DOHH2 (cell line): Measurements from ENCODE around the gene OXGR1.
"Not testable (repeated sequence)": the region's sequence is repeated elsewhere in the genome, so short reads cannot be mapped to it uniquely, and the experiment has no call there.

Experiments used
- H3F3A ChIP-seq: fragments of 200-600 bp; sonication (generic), shearing (Covaris generic); 2 replicates; pipeline ENCODE4 v1.6.0; 2016; ENCODE audit warnings: antibody characterized with exemption, mild to moderate bottlenecking; ENCODE audit not compliant: control insufficient read depth, insufficient read depth
- H3K27ac ChIP-seq: fragments of 200-600 bp; sonication (generic); 2 replicates; pipeline ENCODE4 v1.5.1; 2014; ENCODE audit warnings: low read depth, mild to moderate bottlenecking, low read length, moderate library complexity
- H3K27me3 ChIP-seq: fragments of 200-600 bp; sonication (generic); 2 replicates; pipeline ENCODE4 v1.6.1; 2014; ENCODE audit warnings: mild to moderate bottlenecking, low read length, mixed read lengths; ENCODE audit not compliant: control insufficient read depth
- H3K36me3 ChIP-seq: fragments of 200-600 bp; sonication (generic); 2 replicates; pipeline ENCODE4 v1.6.1; 2014; ENCODE audit warnings: mild to moderate bottlenecking, low read length, moderate library complexity, mixed read lengths; ENCODE audit not compliant: control insufficient read depth
- H3K4me1 ChIP-seq: fragments of 200-600 bp; sonication (generic); 2 replicates; pipeline ENCODE4 v1.6.1; 2014; ENCODE audit warnings: mild to moderate bottlenecking, low read length, mixed read lengths; ENCODE audit not compliant: control insufficient read depth
- H3K4me2 ChIP-seq: fragments of 200-600 bp; sonication (generic); 2 replicates; pipeline ENCODE4 v1.6.0; 2014; ENCODE audit warnings: mild to moderate bottlenecking, low read length, moderate library complexity
- H3K4me3 ChIP-seq: fragments of 200-600 bp; sonication (generic); 2 replicates; pipeline ENCODE4 v1.5.1; 2014; ENCODE audit warnings: mild to moderate bottlenecking, low read length, mixed read lengths
- H3K79me2 ChIP-seq: fragments of 200-600 bp; sonication (generic); 2 replicates; pipeline ENCODE4 v1.6.1; 2014; ENCODE audit warnings: mild to moderate bottlenecking, low read length, mixed read lengths; ENCODE audit not compliant: control insufficient read depth
- H3K9me2 ChIP-seq: fragments of 200-600 bp; sonication (generic); replicated peaks from 2 replicates; pipeline ENCODE4 v1.6.1; 2014; ENCODE audit warnings: mild to moderate bottlenecking, low read length, mixed read lengths; ENCODE audit not compliant: control insufficient read depth
- H3K9me3 ChIP-seq: fragments of 200-600 bp; sonication (generic); 2 replicates; pipeline ENCODE4 v1.6.1; 2014; ENCODE audit warnings: antibody characterized with exemption, low read length, mixed read lengths; ENCODE audit not compliant: control insufficient read depth, insufficient read depth
- H4K20me1 ChIP-seq: fragments of 200-600 bp; sonication (generic); 2 replicates; pipeline ENCODE4 v1.6.0; 2014; ENCODE audit warnings: low read depth, mild to moderate bottlenecking, antibody characterized with exemption, low read length, moderate library complexity; ENCODE audit not compliant: control insufficient read depth, insufficient read depth
- CTCF ChIP-seq: fragments of 200-600 bp; sonication (generic); IDR thresholded peaks from one replicate; pipeline ENCODE4 v1.5.1; 2014; ENCODE audit warnings: antibody characterized with exemption, mild to moderate bottlenecking, low read depth, low read length; ENCODE audit not compliant: poor library complexity, severe bottlenecking
- EZH2phosphoT487 ChIP-seq: fragments of 200-600 bp; sonication (generic); IDR thresholded peaks from 2 replicates; pipeline ENCODE4 v1.6.1; 2017; ENCODE audit warnings: borderline replicate concordance, mild to moderate bottlenecking, antibody characterized with exemption, low read length, moderate library complexity, mixed read lengths

OXGR1 gene

GRCh38 chr13:97028441-97029299, 34.4 kb upstream of the OXGR1 start:
- no peaks in the 10 kb centered on the region for H3K9me2 ChIP-seq
- H3K27ac ChIP-seq: no peak overlapping the region
- H3K4me2 ChIP-seq: no peak overlapping the region
- H3K36me3 ChIP-seq: no peaks in the 10 kb centered on the region
- H3K4me1 ChIP-seq: no peaks in the 10 kb centered on the region
- no peak overlapping the region for H3K4me3 ChIP-seq
- H4K20me1 ChIP-seq: no peaks in the 10 kb centered on the region
- 0 out of 2 replicates have a peak, but pooled peaks cover 3% of the 10 kb centered on the region for H3K27me3 ChIP-seq
- no peaks in the 10 kb centered on the region for H3K79me2 ChIP-seq
- H3F3A ChIP-seq: no peaks in the 10 kb centered on the region
- H3K9me3 ChIP-seq: no peaks in the 10 kb centered on the region
- TF ChIP-seq EZH2phosphoT487: no peak
- peak; percentile 82 for TF ChIP-seq CTCF

DNA sequence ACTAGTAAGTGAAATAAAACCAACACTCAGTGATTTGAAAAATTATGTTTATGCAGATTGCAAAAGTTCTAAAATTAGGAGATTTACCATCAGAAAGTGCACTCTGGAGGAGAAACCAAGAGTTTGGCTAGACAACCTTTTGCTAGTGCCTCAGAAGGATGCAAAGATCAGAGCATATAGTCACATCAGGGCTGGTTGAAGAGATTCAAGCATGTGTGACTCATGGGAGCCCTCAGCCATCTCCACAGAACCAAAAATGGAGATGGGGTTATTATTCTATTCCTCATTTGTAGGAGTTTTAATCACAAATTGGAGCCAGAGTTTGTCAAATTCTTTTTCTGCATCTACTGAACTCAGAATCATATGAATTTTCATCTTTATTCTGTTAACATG, 32.9 kb upstream of the OXGR1 start:
- TF ChIP-seq CTCF (no peak), EZH2phosphoT487 (no peak)

GRCh38 chr13:97026531-97027161, 32.4 kb upstream of the OXGR1 start:
- no peaks in the 10 kb centered on the region for H3F3A ChIP-seq
- no peaks in the 10 kb centered on the region for H3K4me1 ChIP-seq
- no peaks in the 10 kb centered on the region for H4K20me1 ChIP-seq
- H3K9me3 ChIP-seq: no peaks in the 10 kb centered on the region
- H3K79me2 ChIP-seq: no peaks in the 10 kb centered on the region
- no peaks in the 10 kb centered on the region for H3K9me2 ChIP-seq
- no peaks in the 10 kb centered on the region for H3K36me3 ChIP-seq
- no peak overlapping the region for H3K4me2 ChIP-seq
- no peak overlapping the region for H3K27ac ChIP-seq
- H3K27me3 ChIP-seq: peaks cover 8% of the 10 kb centered on the region
- no peak for TF ChIP-seq EZH2phosphoT487
- no peak for TF ChIP-seq CTCF
- no peak overlapping the region for H3K4me3 ChIP-seq

More for the DNA sequence above, 32.9 kb upstream of the OXGR1 start:
- Histone ChIP-seq H3K79me2 (no peaks in the 10 kb centered on the region), H3K4me3 (no peak overlapping the region), H3K36me3 (no peaks in the 10 kb centered on the region), H3K4me2 (no peak overlapping the region), H4K20me1 (no peaks in the 10 kb centered on the region), H3K27ac (no peak overlapping the region), H3K9me2 (no peaks in the 10 kb centered on the region), H3K27me3 (peaks cover 8% of the 10 kb centered on the region), H3K4me1 (no peaks in the 10 kb centered on the region), H3K9me3 (no peaks in the 10 kb centered on the region), H3F3A (no peaks in the 10 kb centered on the region)

DNA sequence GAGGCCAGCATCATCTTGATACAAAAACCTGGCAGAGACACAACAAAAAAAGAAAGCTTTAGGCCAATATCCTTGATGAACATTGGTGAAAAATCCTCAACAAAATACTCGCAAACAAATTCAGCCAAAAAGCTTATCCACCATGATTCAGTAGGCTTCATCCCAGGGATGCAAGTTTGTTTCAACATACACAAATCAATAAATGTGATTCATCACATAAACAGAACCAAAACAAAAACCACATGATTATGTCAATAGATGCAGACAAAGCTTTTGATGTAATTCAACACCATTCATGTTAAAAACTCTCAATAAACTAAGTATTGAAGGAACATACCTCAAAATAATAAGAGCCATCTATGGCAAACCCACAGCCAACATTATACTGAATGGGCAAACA, 29.5 kb upstream of the OXGR1 start:
- not testable (repeated sequence) for H3F3A ChIP-seq, H3K4me3 ChIP-seq, H3K79me2 ChIP-seq, H3K4me2 ChIP-seq, H3K36me3 ChIP-seq, H4K20me1 ChIP-seq, H3K27ac ChIP-seq, H3K9me2 ChIP-seq, H3K4me1 ChIP-seq, H3K9me3 ChIP-seq
- peaks cover 15% of the 10 kb centered on the region for H3K27me3 ChIP-seq
